HCEC 1CT (cell line): ENCODE results near the gene C11orf21.
"Not testable (repeated sequence)": the region's sequence is repeated elsewhere in the genome, so short reads cannot be mapped to it uniquely, and the experiment has no call there.

Experiments used
- DNase-seq: peaks from one replicate; pipeline ENCODE4 v3.0.0-alpha.2; 2017

The C11orf21 gene

GRCh38 chr11:2295971-2296912, 5.5 kb downstream of the C11orf21 start:
- no peak for DNase-seq

- no peak for DNase-seq
These were observed 6.8 kb downstream of the C11orf21 start for GRCh38 chr11:2294926-2295290.

- DNase-seq = no peak
These were observed 7.5 kb downstream of the C11orf21 start for GRCh38 chr11:2293984-2294925.

- no peak for DNase-seq
These were observed 8.2 kb downstream of the C11orf21 start for GRCh38 chr11:2293531-2293971.

GRCh38 chr11:2290351-2290841, 11.3 kb downstream of the C11orf21 start:
- no peak for DNase-seq

GRCh38 chr11:2289859-2290258, 11.9 kb downstream of the C11orf21 start:
- no peak for DNase-seq

GRCh38 chr11:2289350-2289749, 12.4 kb downstream of the C11orf21 start:
- no peak for DNase-seq

GRCh38 chr11:2287091-2287490, 14.6 kb downstream of the C11orf21 start:
- no peak for DNase-seq

GRCh38 chr11:2286350-2286749, 15.4 kb downstream of the C11orf21 start:
- not testable (repeated sequence) for DNase-seq

- DNase-seq = no peak
These were observed 21.5 kb downstream of the C11orf21 start for GRCh38 chr11:2280208-2280607.

- no peak for DNase-seq
These were observed 23.7 kb downstream of the C11orf21 start for GRCh38 chr11:2277933-2278523.

GRCh38 chr11:2277008-2277346, 24.7 kb downstream of the C11orf21 start:
- no peak for DNase-seq

- no peak for DNase-seq
These were observed 25.3 kb downstream of the C11orf21 start for GRCh38 chr11:2276280-2277007.

GRCh38 chr11:2275334-2276279, 26.1 kb downstream of the C11orf21 start:
- no peak for DNase-seq

GRCh38 chr11:2273771-2274170, 27.9 kb downstream of the C11orf21 start:
- DNase-seq = no peak

- no peak for DNase-seq
These were observed 28.4 kb downstream of the C11orf21 start for GRCh38 chr11:2273311-2273710.

- no peak for DNase-seq
These were observed 28.8 kb downstream of the C11orf21 start for GRCh38 chr11:2272946-2273280.

GRCh38 chr11:2272228-2272945, 29.3 kb downstream of the C11orf21 start:
- DNase-seq = no peak

- no peak for DNase-seq
These were observed 30.1 kb downstream of the C11orf21 start for GRCh38 chr11:2271327-2272227.

GRCh38 chr11:2271077-2271326, 30.7 kb downstream of the C11orf21 start:
- DNase-seq = no peak
